ENCODE data around the gene PPP2R3C.
"Not testable (repeated sequence)": the region's sequence is repeated elsewhere in the genome, so short reads cannot be mapped to it uniquely, and the experiment has no call there.

The PPP2R3C gene

GRCh38 chr14:35050652-35051051, 71.1 kb downstream of the PPP2R3C start:
- no peak for DNase-seq

DNA sequence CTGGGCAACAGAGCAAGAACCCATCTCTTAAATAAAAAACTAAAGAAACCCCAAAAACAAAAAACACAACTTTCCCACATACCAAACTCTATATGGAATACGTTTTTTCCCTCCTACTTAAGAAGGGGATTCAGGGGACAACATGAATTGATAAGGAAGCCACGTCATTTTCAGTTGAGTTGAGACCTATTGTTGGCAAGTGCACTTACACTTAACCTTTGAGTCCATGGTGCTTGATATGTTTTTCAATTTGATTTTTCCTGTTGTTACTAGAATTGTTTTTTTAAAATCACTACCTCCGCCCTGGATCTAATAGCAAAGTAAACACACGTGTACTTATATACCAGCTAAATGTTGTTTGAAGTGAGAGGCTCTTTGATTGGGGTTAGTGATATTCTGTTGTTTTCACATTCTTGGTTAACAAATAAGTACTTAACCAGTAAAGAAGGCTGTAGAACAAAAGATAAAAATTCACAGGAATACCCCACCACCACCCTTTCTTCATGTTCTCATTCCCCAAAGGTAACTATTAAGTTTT, 73.7 kb downstream of the PPP2R3C start:
- no peak for DNase-seq

DNA sequence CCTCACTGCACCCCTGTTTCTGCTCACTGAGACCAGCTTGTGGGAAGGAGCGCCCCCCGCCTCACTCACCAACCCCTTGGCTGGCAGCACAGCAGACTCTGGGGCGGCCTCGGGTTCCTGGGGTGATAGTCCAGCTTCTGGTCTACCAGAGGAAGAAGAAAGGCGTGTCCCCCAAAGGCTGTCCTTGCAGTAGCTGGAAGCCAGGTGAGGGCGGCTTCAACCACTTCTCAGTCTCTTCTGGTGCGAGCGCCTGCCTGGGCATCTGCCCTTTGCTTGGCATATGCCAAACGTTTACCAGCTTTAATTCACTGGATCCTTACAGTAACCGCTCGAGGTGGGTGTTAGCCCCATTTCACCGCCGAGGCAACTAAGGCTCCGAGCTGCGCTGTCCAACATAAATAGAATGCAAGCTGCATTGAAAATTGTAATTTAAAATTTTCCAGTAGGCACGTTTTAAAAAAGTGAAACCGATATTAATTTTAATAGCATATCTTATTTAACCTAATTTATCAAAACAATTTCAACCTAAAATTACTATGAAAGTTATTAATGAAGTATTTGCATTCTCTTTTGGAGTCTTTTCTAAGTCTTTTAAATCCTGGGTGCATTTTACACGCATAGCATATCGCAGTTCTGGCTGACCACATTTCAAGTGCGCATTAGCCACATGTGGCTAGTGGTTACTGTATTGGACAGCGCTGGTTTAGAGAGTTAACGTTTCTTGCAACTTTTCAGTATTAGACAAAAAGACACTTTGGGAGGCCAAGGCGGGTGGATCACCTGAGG, 74.8 kb downstream of the PPP2R3C start:
- DNase-seq: peak; percentile 49

- DNase-seq: peak; percentile 99
Observed at GRCh38 chr14:35046048-35046750, 75.6 kb downstream of the PPP2R3C start, which contains the start of gene FAM177A1. TSS of gene FAM177A1 (plus strand) at chr14:35046272. CDS start at chr14:35046464, 192 bp downstream.

- DNase-seq: no peak
Observed at GRCh38 chr14:35045798-35046047, 76.1 kb downstream of the PPP2R3C start.

GRCh38 chr14:35044939-35045797, 76.6 kb downstream of the PPP2R3C start:
- DNase-seq: no peak

DNA sequence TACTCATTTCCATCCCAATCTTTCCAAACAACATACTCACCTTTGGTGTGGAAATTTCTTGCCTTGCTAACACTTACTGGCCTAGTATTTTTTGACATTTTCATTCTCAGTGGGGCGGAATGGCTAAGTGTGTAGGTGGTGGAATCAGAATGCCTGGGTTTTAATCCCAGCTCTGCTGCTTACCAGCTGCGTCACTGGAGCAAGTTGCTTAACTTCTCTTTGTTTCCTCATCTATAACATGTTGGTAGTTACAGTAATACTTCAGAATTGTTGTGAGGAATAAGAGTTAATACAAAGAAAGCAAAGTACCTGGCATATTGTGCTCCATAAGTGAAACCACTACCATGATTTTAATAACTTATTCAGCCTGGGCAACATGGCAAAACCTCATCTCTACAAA, 78.7 kb downstream of the PPP2R3C start:
- no peak for DNase-seq

GRCh38 chr14:35042632-35043031, 79.2 kb downstream of the PPP2R3C start:
- DNase-seq: no peak

GRCh38 chr14:35038312-35038711, 83.5 kb downstream of the PPP2R3C start:
- not testable (repeated sequence) for DNase-seq
